ENCODE data around the gene BOLA1.

BOLA1 gene

DNA sequence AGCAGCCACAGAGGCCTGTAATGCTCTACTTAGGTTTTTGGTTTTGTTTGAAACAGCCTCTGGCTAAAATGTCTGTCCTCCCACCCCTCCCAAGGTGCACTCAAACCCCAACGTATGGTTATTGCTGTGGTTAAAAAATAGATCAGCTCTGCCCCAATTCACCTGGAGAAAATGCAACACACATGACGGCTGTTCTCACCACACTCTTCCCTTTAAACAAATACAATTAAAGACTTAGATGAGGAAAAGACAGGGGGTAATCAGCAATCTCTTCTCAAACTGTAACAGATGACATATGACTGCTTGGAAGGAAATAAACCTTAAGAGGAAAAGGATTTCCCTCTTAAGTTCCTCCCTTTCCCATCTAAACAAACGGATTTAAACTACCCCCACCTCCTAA is 43.5 kb downstream of the BOLA1 start:
- Histone ChIP-seq H2AFZ (ENCODE audit: insufficient read depth, low read length, poor library complexity) (no peak overlapping the region), H3K79me2 (ENCODE audit: control insufficient read depth, insufficient read depth, low read length, poor library complexity) (no peaks in the 10 kb centered on the region), H4K8ac (ENCODE audit: low read depth, low read length) (no peak overlapping the region), H3K4ac (ENCODE audit: low read depth, low read length) (no peak overlapping the region), H3K23ac (ENCODE audit: low read length) (no peak overlapping the region), H3K14ac (ENCODE audit: low read length) (no peak overlapping the region), H2AK5ac (ENCODE audit: low read length) (no peak overlapping the region), H3K36me3 (ENCODE audit: control insufficient read depth in 1 of 2, insufficient read depth in 2 of 2, low read length in 2 of 2) (peaks cover 21 to 31% of the 10 kb centered on the region in 2 experiments), H3K9ac (ENCODE audit: low read length) (no peak overlapping the region), H4K12ac (ENCODE audit: low read depth, low read length) (no peak overlapping the region), H3K27me3 (ENCODE audit: insufficient read depth, low read length) (no peaks in the 10 kb centered on the region), H3K18ac (ENCODE audit: low read length) (no peak overlapping the region), H2BK12ac (ENCODE audit: low read length) (no peak overlapping the region), H3K79me1 (ENCODE audit: low read length) (peaks cover 12% of the 10 kb centered on the region), H4K91ac (ENCODE audit: low read depth, low read length) (no peak overlapping the region), H3K27ac (ENCODE audit: low read depth, low read length) (no peak overlapping the region), H2BK5ac (ENCODE audit: low read depth, low read length, poor library complexity) (no peak overlapping the region), H2BK120ac (ENCODE audit: insufficient read depth, low read length, poor library complexity) (no peak overlapping the region), H3K4me3 (ENCODE audit: low read depth, low read length) (no peak overlapping the region), H3K4me2 (ENCODE audit: low read length) (no peak overlapping the region), H3K4me1 (ENCODE audit: control insufficient read depth in 1 of 2, insufficient read depth in 2 of 2, low read length in 2 of 2) (peaks cover 3 to 7% of the 10 kb centered on the region in 2 experiments), H3K9me3 (ENCODE audit: insufficient read depth, low read depth, low read length) (no peaks in the 10 kb centered on the region)
- no peak for DNase-seq
- WGBS (ENCODE audit: extremely low coverage, insufficient coverage, insufficient read length), result no CpG with 5 or more reads among the region's 3 CpGs

GRCh38 chr1:149945206-149945605 is 45.8 kb downstream of the BOLA1 start:
- H2AK5ac ChIP-seq (ENCODE audit: low read length), result no peak overlapping the region
- H2BK12ac ChIP-seq (ENCODE audit: low read length), result no peak overlapping the region
- H3K4me3 ChIP-seq (ENCODE audit: low read depth, low read length), result no peak overlapping the region
- H3K14ac ChIP-seq (ENCODE audit: low read length), result no peak overlapping the region
- no peak overlapping the region for H3K23ac ChIP-seq (ENCODE audit: low read length)
- peaks cover 26 to 43% of the 10 kb centered on the region in 2 experiments for H3K36me3 ChIP-seq (ENCODE audit: control insufficient read depth in 1 of 2, insufficient read depth in 2 of 2, low read length in 2 of 2)
- no peaks in the 10 kb centered on the region for H3K9me3 ChIP-seq (ENCODE audit: insufficient read depth, low read depth, low read length)
- H3K18ac ChIP-seq (ENCODE audit: low read length), result no peak overlapping the region
- no CpG with 5 or more reads among the region's 4 CpGs for WGBS (ENCODE audit: extremely low coverage, insufficient coverage, insufficient read length)
- no peak overlapping the region for H3K4ac ChIP-seq (ENCODE audit: low read depth, low read length)
- no peak overlapping the region for H2BK120ac ChIP-seq (ENCODE audit: insufficient read depth, low read length, poor library complexity)
- no peaks in the 10 kb centered on the region for H3K79me1 ChIP-seq (ENCODE audit: low read length)
- H3K4me2 ChIP-seq (ENCODE audit: low read length), result no peak overlapping the region
- no peak for DNase-seq
- H4K91ac ChIP-seq (ENCODE audit: low read depth, low read length), result no peak overlapping the region
- no peak overlapping the region for H3K9ac ChIP-seq (ENCODE audit: low read length)
- no peaks in the 10 kb centered on the region for H3K79me2 ChIP-seq (ENCODE audit: control insufficient read depth, insufficient read depth, low read length, poor library complexity)
- no peak overlapping the region for H4K8ac ChIP-seq (ENCODE audit: low read depth, low read length)
- no peaks in the 10 kb centered on the region for H3K4me1 ChIP-seq (ENCODE audit: control insufficient read depth in 1 of 2, insufficient read depth in 2 of 2, low read length in 2 of 2)
- no peak overlapping the region for H4K12ac ChIP-seq (ENCODE audit: low read depth, low read length)
- no peak overlapping the region for H2BK5ac ChIP-seq (ENCODE audit: low read depth, low read length, poor library complexity)
- no peak overlapping the region for H3K27ac ChIP-seq (ENCODE audit: low read depth, low read length)
- no peak overlapping the region for H2AFZ ChIP-seq (ENCODE audit: insufficient read depth, low read length, poor library complexity)
- no peaks in the 10 kb centered on the region for H3K27me3 ChIP-seq (ENCODE audit: insufficient read depth, low read length)

GRCh38 chr1:149949911-149950310 is 50.5 kb downstream of the BOLA1 start:
- DNase-seq, result no peak
- Histone ChIP-seq H3K4me3 (ENCODE audit: low read depth, low read length) (no peak overlapping the region), H3K23ac (ENCODE audit: low read length) (no peak overlapping the region), H3K27me3 (ENCODE audit: insufficient read depth, low read length) (no peaks in the 10 kb centered on the region), H3K18ac (ENCODE audit: low read length) (no peak overlapping the region), H4K91ac (ENCODE audit: low read depth, low read length) (no peak overlapping the region), H3K9ac (ENCODE audit: low read length) (no peak overlapping the region), H3K4me1 (ENCODE audit: control insufficient read depth in 1 of 2, insufficient read depth in 2 of 2, low read length in 2 of 2) (no peaks in the 10 kb centered on the region), H4K12ac (ENCODE audit: low read depth, low read length) (no peak overlapping the region), H3K9me3 (ENCODE audit: insufficient read depth, low read depth, low read length) (no peaks in the 10 kb centered on the region), H4K8ac (ENCODE audit: low read depth, low read length) (no peak overlapping the region), H2BK12ac (ENCODE audit: low read length) (no peak overlapping the region), H3K79me1 (ENCODE audit: low read length) (no peaks in the 10 kb centered on the region), H3K4ac (ENCODE audit: low read depth, low read length) (no peak overlapping the region), H2BK120ac (ENCODE audit: insufficient read depth, low read length, poor library complexity) (no peak overlapping the region), H3K27ac (ENCODE audit: low read depth, low read length) (no peak overlapping the region), H3K14ac (ENCODE audit: low read length) (no peak overlapping the region), H3K36me3 (ENCODE audit: control insufficient read depth in 1 of 2, insufficient read depth in 2 of 2, low read length in 2 of 2) (peaks cover 13 to 29% of the 10 kb centered on the region in 2 experiments), H2AFZ (ENCODE audit: insufficient read depth, low read length, poor library complexity) (no peak overlapping the region), H2AK5ac (ENCODE audit: low read length) (no peak overlapping the region), H2BK5ac (ENCODE audit: low read depth, low read length, poor library complexity) (no peak overlapping the region), H3K79me2 (ENCODE audit: control insufficient read depth, insufficient read depth, low read length, poor library complexity) (no peaks in the 10 kb centered on the region), H3K4me2 (ENCODE audit: low read length) (no peak overlapping the region)
- WGBS (ENCODE audit: extremely low coverage, insufficient coverage, insufficient read length), result no CpG with 5 or more reads among the region's 6 CpGs

All from trophoblast cell (in vitro differentiated cells and primary cell).